ENCODE measurements around the gene SYNE3.
A peak's percentile ranks its signal among the peaks of the same experiment; 100 is the strongest.

SYNE3 gene

DNA sequence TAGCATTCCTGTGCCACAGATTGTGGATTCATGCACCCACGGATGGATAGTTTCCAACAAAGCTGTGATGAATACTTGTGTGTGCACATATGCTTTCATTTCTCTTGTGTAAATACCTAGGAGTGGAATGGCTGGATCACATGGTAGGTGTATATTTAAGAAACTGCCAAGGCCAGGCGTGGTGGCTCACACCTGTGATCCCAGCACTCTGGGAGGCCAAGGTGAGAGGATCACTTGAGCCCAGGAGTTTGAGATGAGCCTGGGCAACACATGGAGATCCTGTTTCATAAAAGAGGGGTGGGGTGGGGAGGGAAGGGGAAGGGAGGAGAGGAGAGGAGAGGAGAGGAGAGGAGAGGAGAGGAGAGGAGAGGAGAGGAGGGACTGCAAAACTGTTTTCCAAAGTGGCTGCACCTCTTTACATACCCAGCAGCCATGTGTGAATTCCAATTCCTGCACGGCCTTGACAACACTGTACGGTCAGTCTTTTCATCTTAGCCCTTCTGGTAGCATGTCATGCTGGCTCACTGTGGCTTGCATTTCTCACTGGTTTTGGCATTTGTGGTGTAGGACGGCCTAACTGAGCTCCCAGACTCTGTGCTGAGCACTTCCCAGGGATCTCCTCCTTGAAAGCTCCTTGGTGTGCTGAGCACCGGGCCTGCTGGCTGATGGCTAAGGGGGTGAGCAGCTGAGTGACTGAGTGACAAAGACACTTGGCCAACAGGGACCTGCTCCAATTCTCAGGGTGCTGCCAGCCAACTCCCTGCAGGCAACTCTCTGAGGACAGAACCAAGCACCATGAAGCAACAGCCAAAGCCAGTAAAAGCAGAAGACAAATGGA lies 27.9 kb downstream of the SYNE3 start:
- DNase-seq = no peak

DNA sequence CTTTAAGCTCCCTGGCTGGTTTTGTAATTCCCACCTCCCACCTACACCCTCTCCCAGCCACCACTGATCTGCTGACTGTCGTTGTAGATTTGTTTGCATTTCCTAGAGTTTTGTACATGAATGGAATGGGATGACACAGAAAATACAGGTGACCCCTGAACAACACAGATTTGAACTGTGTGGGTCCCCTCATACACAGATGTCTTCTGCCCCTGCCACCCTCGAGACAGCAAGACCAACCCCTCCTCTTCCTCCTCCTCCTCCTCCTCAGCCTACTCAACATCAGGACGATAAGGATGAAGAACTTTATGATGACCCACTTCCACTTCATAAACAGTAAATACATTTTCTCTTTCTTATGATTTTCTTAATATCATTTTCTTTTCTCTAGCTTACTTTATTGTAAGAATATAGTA lies 28.8 kb downstream of the SYNE3 start:
- no peak for DNase-seq

- DNase-seq = no peak
Measured at GRCh38 chr14:95486875-95487668, 29.4 kb downstream of the SYNE3 start.

- DNase-seq = no peak
Measured at GRCh38 chr14:95485222-95485819, 31.1 kb downstream of the SYNE3 start.

DNA sequence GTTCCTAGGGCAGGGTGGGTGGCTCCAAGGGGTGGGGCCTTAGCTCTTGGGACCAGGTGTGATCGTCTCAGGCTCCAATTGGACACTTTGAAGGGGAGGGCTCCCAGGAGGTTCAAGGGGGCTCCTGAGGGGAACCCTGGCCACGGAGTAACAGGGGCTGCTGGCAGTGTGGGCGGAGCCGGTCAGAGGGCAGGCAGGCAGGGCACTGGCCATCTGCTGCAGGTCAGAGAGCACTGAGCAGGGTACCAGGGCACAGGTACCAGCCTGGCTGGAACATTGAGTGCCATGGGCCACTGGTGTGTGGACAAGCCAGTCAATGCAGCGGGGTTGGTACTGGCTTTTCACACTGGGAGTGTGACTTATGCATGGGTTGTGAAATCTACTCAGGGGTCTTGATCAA lies 32.2 kb downstream of the SYNE3 start:
- DNase-seq = no peak

- DNase-seq = no peak
Measured at GRCh38 chr14:95483309-95484165, 32.9 kb downstream of the SYNE3 start.

DNA sequence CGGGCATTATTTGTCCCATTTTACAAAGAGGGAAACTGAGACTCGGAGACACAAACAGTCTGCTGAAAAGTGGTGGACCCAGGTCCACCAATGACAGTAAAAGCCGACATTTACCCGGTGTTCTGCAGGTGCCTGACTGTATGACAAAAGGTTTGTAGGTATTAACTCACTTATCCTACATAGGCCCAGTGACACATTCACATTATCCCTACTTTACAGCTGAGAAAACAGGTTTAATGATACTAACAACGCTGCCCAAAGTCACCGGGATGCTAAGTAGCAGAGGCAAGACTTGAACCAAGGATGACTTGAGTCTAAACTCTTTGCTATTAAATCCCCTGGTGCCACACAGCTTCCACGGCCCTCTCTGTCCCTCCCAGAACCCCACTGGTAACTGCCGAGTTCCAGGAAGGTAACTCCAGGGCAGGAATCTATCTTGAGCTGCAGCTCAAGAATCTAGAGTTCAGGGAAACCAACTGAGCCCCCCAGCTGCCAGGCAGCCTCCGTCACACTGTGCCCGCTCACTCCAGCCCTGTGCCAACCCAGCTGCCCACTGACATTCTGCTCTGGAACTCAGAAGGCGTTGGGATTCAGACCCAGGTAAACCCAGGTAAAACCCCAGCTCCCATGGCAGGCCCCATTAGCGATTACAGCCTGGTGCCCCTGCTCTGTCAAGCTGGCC lies 33.7 kb downstream of the SYNE3 start:
- DNase-seq = no peak

- no peak for DNase-seq
Measured at GRCh38 chr14:95481391-95482022, 34.9 kb downstream of the SYNE3 start.

- DNase-seq = peak; percentile 46 to 52
Measured at GRCh38 chr14:95480887-95481226, 35.6 kb downstream of the SYNE3 start.

- DNase-seq = peak; percentile 75 to 79
Measured at GRCh38 chr14:95480109-95480886, 36.2 kb downstream of the SYNE3 start.

DNA sequence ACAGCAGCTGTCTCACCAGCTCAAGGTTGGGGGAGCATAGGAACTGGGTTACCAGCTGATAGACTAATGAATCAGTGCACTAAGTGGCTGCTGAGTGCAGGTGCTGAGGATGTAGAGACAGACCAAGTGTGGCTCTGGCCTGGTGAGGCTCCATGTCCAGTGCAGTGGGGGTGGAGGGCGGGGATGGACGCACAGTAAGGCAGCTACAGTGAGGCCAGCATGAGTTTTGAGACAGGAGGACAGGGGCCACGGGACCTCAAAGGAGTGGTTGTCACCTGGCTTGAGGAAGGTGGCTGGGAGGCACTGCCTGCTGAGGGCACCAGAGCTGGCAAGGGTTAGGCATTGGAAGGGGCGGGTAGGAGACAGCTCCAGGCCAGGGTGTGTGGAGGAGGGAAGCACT lies 37.0 kb downstream of the SYNE3 start:
- no peak for DNase-seq

GRCh38 chr14:95478818-95479217 lies 37.6 kb downstream of the SYNE3 start:
- DNase-seq = no peak

DNA sequence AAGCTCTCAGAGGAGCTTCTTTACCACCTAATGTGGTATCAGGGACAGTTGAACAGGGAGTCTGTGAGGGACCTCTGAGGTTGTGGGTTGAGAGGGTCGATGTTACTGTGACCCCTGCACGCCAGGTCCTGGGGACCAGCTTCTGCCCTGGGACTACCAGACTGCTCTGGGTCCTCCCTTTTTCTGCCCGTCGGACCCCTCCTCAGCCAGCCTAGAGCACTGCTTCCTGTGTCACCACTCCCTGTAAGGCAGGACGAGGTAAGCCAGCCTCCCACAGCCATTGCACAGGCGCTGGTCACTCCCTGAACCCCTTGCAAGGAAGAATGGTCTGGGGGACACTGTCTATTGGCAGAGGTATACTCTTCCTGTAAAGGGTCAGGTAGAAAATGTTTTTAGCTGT lies 38.1 kb downstream of the SYNE3 start:
- no peak for DNase-seq

- no peak for DNase-seq
Measured at GRCh38 chr14:95477411-95478269, 38.8 kb downstream of the SYNE3 start.

- DNase-seq = no peak
Measured at GRCh38 chr14:95476747-95477146, 39.7 kb downstream of the SYNE3 start.

DNA sequence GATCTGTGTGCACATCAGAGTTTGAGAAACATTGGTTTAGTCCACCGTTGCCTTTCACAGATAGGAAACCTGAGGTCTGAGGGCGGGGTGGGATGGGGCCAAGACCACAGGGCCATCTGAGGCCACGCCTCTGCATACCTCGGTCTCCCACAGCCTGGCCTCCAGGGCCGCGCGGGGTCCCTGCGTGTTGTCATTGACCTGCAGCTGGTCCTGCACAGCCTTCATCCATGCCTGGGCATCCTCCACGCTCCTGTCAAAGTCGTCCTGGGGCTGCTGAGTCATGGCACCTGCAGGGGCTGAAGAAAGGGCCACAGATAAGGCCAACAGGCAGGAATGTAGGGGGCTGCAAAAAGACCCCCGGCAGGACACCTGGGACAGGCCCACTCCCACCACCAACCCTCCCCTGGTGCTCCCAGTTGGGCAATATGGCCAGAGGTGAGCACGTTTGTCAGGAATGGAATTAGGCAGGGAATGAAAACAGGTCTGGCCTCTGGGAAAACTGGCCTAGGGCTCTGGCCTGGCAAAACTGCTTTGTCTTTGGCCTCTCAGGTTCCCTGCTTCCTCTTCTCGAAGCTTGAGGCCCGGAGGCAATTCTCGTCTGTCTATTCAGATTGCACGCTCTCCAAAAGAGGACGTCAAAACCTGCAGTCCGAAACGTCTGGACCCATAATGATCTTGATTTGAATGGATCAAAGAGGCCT lies 40.8 kb downstream of the SYNE3 start:
- no peak for DNase-seq

GRCh38 chr14:95474941-95475340 lies 41.5 kb downstream of the SYNE3 start:
- no peak for DNase-seq

- DNase-seq = no peak
Measured at GRCh38 chr14:95474486-95474885, 42.0 kb downstream of the SYNE3 start.

GRCh38 chr14:95472819-95473251 lies 43.6 kb downstream of the SYNE3 start:
- no peak for DNase-seq

All from activated T-cell treated with anti-CD3 and anti-CD28 coated beads, Interleukin-2, amount 50 U/mL, for 48 hours (primary cell).